Ascending aorta (tissue), 2 donors: ENCODE measurements around the gene DRAXIN. TPM values are rescaled to one million over a fixed set of nuclear protein-coding genes. Genes with fewer than 3 reads are reported as not detected.

Experiments
- DNase-seq, 2 donors: peaks; one replicate each; pipeline ENCODE4 v3.0.0-alpha.2; 2019; ENCODE audit warnings: low spot score in 2 of 2
- H3K27ac ChIP-seq, 2 donors: fragments of 200-600 bp; sonication (generic); one replicate each; pipeline ENCODE4 v1.5.1; 2016 to 2017; ENCODE audit warnings: mild to moderate bottlenecking in 1 of 2
- H3K27me3 ChIP-seq: fragments of 200-600 bp; sonication (generic); one replicate; pipeline ENCODE4 v1.5.1; 2017
- H3K36me3 ChIP-seq, 2 donors: fragments of 200-600 bp; sonication (generic); one replicate each; pipeline ENCODE4 v1.5.1; 2016
- H3K4me1 ChIP-seq, 2 donors: fragments of 200-600 bp; sonication (generic); one replicate each; pipeline ENCODE4 v1.5.1; 2016 to 2017; ENCODE audit warnings: mild to moderate bottlenecking in 1 of 2
- H3K4me3 ChIP-seq, 2 donors: fragments of 200-600 bp; sonication (generic); one replicate each; pipeline ENCODE4 v1.5.1; 2016 to 2017; ENCODE audit warnings: mild to moderate bottlenecking in 1 of 2
- H3K9me3 ChIP-seq, 2 donors: fragments of 200-600 bp; sonication (generic); one replicate each; pipeline ENCODE4 v1.5.1; 2016
- intact Hi-C: fragments of 100-400 bp; cut with DNase I; formaldehyde crosslinking; loops from one replicate; pipeline ENCODE4 v1.15.1; 2023
- total RNA-seq: library from RNA; depleted of rRNA; stranded (reverse); fragments of >200 nt; gene quantifications from one replicate; pipeline ENCODE4 v1.1.0, GENCODE V29; 2016
- TF ChIP-seq, protein P1 (sequence below), 3 experiments: fragments of 200-600 bp in 2 of 3; fragments of 450-650 bp in 1 of 3; sonication (generic) in 2 of 3; IDR thresholded peaks; one replicate each; pipeline ENCODE4 v1.5.1; 2016 to 2019; ENCODE audit warnings: antibody characterized with exemption in 3 of 3, mild to moderate bottlenecking in 1 of 3, moderate library complexity in 1 of 3

The DRAXIN gene
- total RNA-seq, 1 donor from 2014 or later = 1.8 TPM

DNA sequence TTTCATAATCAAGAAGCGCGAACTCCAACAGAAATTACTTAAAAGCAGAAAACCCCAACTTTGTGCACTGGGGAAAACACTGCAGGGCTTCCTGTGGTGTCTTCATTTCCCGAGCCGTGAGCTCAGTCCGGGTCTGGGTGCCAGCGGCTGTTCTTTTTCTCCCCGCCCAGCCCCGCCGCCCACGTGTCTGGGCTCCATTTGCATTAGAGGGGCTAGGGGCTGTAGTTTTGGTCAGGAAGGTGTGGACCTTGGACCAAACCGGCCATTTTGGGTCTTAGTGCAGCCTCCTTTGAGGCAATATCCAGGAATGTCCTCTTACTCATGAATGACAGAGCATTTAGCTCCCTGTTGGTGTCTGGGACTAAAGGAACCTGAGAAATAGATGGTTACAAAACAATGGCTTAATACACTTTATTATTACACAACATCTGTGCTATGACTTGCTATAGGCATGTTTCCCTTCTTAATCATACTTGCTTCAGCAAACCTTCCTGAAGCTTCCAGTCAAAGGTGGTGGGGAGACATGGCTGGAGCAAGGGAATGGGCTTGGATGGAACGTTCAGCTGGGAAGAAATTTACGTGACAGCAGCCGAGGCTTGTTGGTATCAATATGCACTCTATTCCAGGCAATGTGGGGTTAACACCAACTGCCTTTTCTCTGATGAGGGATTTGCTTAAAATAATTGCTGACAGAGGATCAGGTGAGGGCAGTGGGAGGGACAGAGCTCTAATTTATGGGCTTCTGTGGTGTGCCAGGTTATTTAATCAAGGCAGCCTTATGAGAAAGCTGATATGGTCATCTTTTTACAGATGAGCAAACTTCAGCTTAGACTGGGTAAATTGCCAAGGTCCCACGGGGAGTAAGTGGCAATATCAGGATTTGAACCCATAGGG lies 45.5 kb downstream of the DRAXIN start:
- Histone ChIP-seq H3K27me3 (no peaks in the 10 kb centered on the region), H3K9me3 (no peaks in the 10 kb centered on the region), H3K4me3 (peak overlapping the region; percentile 72 to 83), H3K36me3 (no peaks in the 10 kb centered on the region), H3K4me1 (peaks cover 3 to 17% of the 10 kb centered on the region in 2 donors), H3K27ac (peak overlapping the region; percentile 73 to 90)
- TF ChIP-seq, protein P1, sequence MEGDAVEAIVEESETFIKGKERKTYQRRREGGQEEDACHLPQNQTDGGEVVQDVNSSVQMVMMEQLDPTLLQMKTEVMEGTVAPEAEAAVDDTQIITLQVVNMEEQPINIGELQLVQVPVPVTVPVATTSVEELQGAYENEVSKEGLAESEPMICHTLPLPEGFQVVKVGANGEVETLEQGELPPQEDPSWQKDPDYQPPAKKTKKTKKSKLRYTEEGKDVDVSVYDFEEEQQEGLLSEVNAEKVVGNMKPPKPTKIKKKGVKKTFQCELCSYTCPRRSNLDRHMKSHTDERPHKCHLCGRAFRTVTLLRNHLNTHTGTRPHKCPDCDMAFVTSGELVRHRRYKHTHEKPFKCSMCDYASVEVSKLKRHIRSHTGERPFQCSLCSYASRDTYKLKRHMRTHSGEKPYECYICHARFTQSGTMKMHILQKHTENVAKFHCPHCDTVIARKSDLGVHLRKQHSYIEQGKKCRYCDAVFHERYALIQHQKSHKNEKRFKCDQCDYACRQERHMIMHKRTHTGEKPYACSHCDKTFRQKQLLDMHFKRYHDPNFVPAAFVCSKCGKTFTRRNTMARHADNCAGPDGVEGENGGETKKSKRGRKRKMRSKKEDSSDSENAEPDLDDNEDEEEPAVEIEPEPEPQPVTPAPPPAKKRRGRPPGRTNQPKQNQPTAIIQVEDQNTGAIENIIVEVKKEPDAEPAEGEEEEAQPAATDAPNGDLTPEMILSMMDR (IDR thresholded peaks at IDR 0.05) = no peak
- peak in 1 of 2 donors; percentile 83 for DNase-seq
- intact Hi-C loops = loop anchor here (1.0 to 5.0 kb wide), 4 partner anchors 54 to 170 kb away; partner anchors contain the start of genes CLCN6, FBXO2 and FBXO44

- no peaks in the 10 kb centered on the region for H3K36me3 ChIP-seq
- H3K4me3 ChIP-seq = no peak overlapping the region
- peaks cover 3 to 13% of the 10 kb centered on the region in 2 donors for H3K4me1 ChIP-seq
- TF ChIP-seq, protein P1 (IDR thresholded peaks at IDR 0.05) = no peak
- H3K9me3 ChIP-seq = no peaks in the 10 kb centered on the region
- H3K27ac ChIP-seq = no peak overlapping the region
- DNase-seq = no peak
- no peaks in the 10 kb centered on the region for H3K27me3 ChIP-seq
- intact Hi-C loops = loop anchor here (5.0 kb wide), 1 partner anchor 169 kb away; no protein-coding TSS in a partner anchor
These were observed 46.6 kb downstream of the DRAXIN start for GRCh38 chr1:11738096-11738495.

DNA sequence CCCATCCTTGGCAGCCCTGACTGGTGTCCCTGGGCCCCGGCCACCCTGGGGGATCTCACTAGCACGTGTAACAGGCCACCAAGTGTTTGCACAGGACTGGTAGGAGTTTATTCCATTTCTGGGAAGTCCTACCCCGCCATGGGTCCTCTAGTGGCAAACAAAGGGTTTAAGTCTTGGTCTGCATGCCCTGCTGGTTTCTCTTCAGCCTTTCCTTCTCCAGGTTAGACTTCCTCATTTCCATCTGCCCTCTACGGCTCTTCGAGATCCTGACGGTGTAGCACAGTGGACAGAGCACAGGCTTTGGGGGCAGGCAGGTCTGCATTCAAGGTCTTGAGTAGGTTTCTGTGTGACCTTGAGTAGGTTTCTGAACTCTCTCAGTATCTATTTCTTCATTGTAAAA lies 47.3 kb downstream of the DRAXIN start:
- Histone ChIP-seq H3K9me3 (no peaks in the 10 kb centered on the region), H3K27ac (no peak overlapping the region), H3K4me1 (peaks cover 3 to 13% of the 10 kb centered on the region in 2 donors), H3K4me3 (no peak overlapping the region), H3K36me3 (no peaks in the 10 kb centered on the region), H3K27me3 (no peaks in the 10 kb centered on the region)
- intact Hi-C loops = loop anchor here (5.0 kb wide), 1 partner anchor 169 kb away; no protein-coding TSS in a partner anchor
- DNase-seq = no peak
- TF ChIP-seq, protein P1 (IDR thresholded peaks at IDR 0.05) = no peak

- DNase-seq = no peak
- Histone ChIP-seq H3K4me1 (peaks cover 3 to 13% of the 10 kb centered on the region in 2 donors), H3K27me3 (no peaks in the 10 kb centered on the region), H3K9me3 (no peaks in the 10 kb centered on the region), H3K27ac (no peak overlapping the region), H3K4me3 (no peak overlapping the region), H3K36me3 (no peaks in the 10 kb centered on the region)
- TF ChIP-seq, protein P1 (IDR thresholded peaks at IDR 0.05) = no peak
- intact Hi-C loops = no loop called here
These were observed 49.0 kb downstream of the DRAXIN start for GRCh38 chr1:11740258-11741192.

GRCh38 chr1:11741482-11741881 lies 50.0 kb downstream of the DRAXIN start:
- intact Hi-C loops = no loop called here
- Histone ChIP-seq H3K27me3 (no peaks in the 10 kb centered on the region), H3K9me3 (no peaks in the 10 kb centered on the region), H3K4me3 (no peak overlapping the region), H3K27ac (no peak overlapping the region), H3K36me3 (no peaks in the 10 kb centered on the region), H3K4me1 (peaks cover 3 to 11% of the 10 kb centered on the region in 2 donors)
- TF ChIP-seq, protein P1 (IDR thresholded peaks at IDR 0.05) = no peak
- DNase-seq = no peak
